HL-60/S4 (cell line): ENCODE data around the gene FOXN3.

ENCODE experiments used
- in situ Hi-C: fragments of 300-500 bp; cut with MboI; formaldehyde crosslinking; loops from 2 replicates; pipeline ENCODE4 v1.14.3; 2022; ENCODE audit warnings: low sequenced_read_pairs

The FOXN3 gene

DNA sequence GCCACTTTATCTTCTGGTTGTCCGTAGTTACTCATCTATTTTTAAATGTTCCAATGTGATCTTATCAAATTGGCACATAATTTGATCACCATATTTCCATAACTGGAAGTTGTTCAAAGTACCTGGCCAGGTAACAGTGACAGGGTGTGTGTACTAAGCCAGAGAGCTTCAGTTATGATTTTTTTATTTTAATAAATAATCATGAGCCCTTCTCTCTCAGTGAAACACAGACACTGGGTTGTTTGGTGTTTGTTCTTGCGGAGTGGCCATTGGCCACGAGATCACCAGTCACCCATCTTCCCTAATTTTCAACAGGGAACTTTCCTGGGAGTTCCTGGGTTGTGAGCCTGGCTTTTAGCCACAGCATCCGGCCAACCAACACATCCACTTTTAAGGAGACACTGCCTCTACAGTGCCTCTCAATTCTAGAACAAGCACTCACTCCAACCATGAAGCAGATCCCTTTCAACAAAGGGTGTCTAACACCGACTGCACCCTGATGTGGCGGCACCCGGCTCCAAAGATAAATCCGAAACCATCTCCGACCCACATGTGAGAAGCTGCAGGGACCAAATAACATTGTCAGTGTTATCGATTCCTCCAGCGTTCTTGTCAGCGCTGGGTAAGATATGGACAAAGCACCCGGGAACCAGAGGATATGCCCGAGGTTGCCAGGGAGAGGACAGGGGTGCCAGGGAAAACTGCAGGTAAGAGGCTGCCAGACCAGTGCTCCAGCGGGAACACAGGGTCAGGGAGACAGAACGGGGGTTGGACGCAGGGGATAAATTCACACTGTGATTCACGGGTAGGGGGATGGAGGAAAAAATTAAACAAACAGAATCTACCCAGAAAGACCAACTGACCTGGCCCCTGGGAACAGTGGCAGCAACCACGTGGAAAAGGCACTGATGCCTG lies 49.9 kb downstream of the FOXN3 start:
- in situ Hi-C loops: no loop called here

DNA sequence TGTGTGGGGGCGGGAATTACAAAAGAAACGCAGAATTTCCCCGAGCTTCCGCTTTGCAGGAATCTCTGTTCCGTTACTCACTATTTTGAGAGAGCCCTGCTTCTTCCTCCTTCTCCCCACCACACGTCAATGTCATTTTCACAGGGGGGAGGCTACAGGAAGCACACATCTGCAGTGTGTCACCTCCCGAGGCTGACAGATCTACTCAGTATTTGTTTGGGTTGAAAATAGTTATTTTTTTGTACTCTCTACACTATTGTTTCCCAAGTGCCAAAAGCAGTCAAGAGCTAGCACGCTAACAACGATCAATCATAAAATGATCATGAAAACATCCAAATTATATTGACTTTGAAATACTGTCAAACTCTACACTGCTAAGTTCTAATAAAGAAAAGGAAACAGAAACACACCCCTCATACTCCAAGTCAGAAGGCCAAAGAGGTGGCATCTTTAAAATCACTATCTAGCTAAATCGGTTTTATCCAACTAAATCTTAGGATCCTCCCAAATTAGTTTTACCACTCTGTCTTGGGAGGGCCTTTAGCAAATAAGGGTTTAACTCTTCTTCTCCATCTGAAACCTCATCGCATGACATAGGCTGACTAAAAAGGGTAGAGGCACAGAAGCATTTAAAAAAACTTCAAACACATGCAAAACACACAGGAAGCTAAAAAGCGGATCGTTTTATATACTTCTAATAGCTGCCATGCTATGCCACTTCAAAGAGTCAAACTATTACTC lies 51.8 kb downstream of the FOXN3 start:
- in situ Hi-C loops: no loop called here

GRCh38 chr14:89364316-89364715 lies 52.7 kb downstream of the FOXN3 start:
- in situ Hi-C loops: no loop called here

DNA sequence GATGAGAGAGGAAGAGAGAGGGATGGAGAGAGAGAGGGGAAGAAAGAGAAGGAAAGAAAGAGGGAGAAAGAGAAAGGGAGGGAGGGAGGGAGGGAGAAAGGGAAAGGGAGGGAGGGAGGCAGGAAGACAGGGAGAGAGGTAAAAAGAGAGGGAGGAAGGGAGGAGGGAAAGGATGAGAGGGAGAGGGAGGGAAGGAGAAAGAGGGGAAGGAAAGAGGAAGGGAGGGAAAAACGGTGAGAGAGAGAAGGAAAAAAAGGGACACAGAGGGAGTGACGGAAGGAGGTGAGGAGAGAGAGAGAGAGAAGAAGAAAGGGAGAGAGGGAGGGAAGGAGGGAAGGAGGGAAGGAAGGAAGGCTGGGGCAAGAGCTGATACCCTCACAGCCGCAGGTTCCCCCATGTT lies 56.8 kb downstream of the FOXN3 start:
- in situ Hi-C loops: no loop called here

- in situ Hi-C loops: no loop called here
Observed at GRCh38 chr14:89359477-89360222, 57.4 kb downstream of the FOXN3 start.

DNA sequence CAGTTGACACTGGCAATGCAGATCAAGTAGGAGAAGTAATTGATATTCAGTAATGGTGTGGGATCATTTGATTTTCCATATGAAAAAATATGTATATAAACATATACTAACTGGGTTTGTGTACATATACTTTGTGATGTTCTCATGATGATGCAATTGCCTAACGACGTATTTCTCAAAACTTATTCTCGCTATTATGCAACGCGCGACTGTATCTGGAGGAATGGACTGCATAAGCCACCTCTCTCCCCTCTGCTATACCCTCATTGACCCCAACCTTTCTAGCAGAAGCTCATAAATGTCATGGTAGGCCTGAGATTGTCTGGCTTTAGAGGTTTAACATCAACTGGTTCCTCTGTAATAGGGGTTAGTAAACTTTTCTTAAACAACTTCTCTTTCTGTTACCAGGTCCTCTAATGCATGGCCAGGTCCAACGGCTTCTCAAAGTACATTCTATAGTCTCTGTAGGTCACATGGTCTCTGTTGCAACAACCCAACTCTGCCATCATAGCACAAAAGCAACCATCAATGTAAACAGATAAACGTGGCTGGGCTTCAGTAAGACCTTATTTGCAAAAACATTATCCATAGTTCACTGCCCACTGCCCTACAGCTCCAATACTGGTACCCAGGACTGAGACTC lies 59.3 kb downstream of the FOXN3 start:
- in situ Hi-C loops: no loop called here

DNA sequence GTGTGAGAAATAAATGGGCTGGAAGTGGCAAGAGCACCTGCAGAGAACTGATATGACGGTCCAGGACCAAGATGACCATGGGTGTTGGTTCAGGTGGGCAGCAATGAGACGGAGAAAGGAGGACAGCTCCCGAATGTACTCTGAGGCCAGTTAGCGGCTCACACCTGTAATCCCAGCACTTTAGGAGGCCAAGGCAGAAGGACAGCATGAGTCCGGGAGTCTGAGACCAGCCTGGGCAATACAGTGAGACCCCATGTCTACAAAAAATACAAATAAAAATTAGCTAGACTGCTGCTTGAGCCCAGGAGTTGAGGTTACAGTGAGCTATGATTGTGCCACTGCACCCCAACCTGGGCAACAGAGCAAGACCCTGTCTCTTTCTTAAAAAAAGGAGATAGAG lies 60.1 kb downstream of the FOXN3 start:
- in situ Hi-C loops: no loop called here

GRCh38 chr14:89356496-89356895 lies 60.5 kb downstream of the FOXN3 start:
- in situ Hi-C loops: no loop called here

DNA sequence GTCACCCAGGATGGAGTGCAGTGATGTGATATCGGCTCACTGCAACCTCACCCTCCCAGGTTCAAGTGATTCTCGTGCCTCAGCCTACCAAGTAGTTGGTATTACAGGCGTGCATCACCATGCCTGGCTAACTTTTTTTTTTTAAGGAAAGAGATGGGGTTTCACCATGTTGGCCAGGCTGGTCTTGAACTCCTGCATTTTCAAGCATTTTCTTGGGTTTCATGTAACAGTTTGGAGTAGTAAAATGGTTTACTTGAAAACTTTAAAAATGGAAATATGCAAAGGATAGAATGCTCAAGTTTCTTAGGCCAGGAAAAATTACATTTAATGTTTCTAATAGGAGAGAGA lies 63.3 kb downstream of the FOXN3 start:
- in situ Hi-C loops: no loop called here

GRCh38 chr14:89352976-89353765 lies 63.9 kb downstream of the FOXN3 start:
- in situ Hi-C loops: no loop called here

- in situ Hi-C loops: no loop called here
Observed at GRCh38 chr14:89351516-89352404, 65.3 kb downstream of the FOXN3 start.

DNA sequence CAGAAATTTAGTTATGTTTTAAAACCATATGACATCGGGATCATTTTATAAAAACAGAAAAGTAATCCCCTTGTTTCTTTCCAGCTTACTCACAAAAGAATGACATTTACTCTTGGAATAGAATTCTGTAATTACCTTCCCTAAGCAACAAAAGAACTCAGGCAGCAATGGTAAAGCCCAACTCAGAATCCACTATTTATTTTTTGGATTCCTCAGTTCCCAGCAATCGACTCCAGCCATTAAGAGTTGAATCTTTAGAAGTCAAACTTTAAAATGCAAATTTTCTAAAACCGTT lies 65.9 kb downstream of the FOXN3 start:
- in situ Hi-C loops: no loop called here

GRCh38 chr14:89350152-89350551 lies 66.9 kb downstream of the FOXN3 start:
- in situ Hi-C loops: no loop called here

- in situ Hi-C loops: no loop called here
Observed at GRCh38 chr14:89349171-89350008, 67.6 kb downstream of the FOXN3 start.

DNA sequence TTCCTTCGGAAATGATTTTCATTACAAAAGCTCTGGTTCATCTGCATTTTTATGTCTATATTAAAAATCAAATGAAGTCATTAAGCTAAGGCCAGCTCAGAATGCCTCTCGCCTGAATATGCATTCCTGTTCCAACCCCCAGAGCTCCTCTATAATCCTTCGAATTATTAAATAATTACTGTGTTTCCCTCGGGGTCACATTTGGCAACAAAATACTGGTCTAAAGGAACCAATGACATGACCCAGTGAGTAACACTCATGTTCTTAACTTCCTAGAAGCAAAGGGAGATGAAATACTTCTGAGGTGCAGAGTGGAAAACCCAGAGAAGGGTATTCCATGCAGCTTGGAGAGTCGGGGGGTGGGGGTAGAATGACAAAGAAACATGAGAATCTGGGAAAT lies 68.3 kb downstream of the FOXN3 start:
- in situ Hi-C loops: no loop called here

GRCh38 chr14:89347885-89348284 lies 69.1 kb downstream of the FOXN3 start:
- in situ Hi-C loops: no loop called here

DNA sequence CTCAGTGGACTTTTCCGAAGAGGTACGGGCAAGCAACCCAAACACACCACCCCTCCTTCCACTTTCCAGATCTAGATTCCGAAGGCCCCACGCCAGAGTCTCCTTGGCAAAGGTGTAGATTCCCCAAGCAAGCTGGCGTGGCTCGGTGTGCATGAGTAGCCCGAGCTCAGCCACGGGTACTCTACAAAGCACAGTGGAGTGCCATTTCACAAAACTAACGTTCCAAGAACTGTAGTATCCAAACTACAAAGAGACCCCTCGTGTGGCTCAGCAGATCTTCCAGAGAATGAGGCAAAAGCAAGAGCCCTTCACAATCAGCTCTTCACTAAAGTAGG lies 72.1 kb downstream of the FOXN3 start:
- in situ Hi-C loops: no loop called here

DNA sequence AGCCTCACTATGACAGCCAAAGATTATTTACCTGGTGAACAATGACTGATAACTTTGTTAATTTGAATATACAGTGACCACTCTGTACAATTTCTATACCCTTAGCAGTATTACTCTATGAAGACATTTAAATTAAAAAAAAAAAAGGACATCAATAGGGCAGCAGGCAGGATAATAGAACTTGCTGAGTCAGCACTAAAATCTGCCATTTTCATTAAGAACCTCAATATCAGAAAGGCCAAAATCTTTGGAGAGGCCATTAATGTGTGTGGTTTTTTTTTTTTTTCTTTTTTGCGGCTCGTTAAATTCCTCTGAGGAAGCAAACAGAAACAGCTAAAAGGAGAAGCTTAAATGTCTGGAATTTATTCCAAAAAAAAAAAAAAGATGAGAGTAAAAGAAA lies 73.7 kb downstream of the FOXN3 start:
- in situ Hi-C loops: no loop called here

DNA sequence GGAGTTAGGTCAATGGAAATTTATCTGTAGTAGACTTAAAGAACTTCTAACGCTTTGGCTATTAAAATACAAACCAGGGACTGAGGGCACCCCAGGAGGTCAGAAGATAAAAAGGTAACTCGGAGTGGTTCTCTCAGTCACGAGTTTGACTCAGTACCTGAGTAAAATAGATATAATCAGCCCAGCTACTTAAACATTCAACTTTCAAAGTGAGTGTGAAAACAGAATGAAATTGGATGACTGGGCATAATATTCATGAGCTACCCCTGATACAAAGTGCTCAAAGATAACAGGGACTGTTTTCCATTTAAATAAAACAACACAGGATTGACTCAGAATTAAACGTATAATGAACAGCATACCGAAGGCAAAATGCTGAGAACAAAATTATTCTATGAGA lies 75.0 kb downstream of the FOXN3 start:
- in situ Hi-C loops: no loop called here
